H9 (cell line): ENCODE results near the gene TTC7B. TPM values are rescaled to one million over a fixed set of nuclear protein-coding genes. Genes with fewer than 3 reads are reported as not detected.

Source experiments
- DNase-seq: peaks from one replicate; pipeline ENCODE4 v3.0.0-alpha.2; 2017
- H2AFZ ChIP-seq: one replicate; pipeline ENCODE4 v1.6.1; 2013; ENCODE audit warnings: mild to moderate bottlenecking, low read length, control low read depth, moderate library complexity
- H2AK5ac ChIP-seq: 2 replicates; pipeline ENCODE4 v1.6.1; 2013; ENCODE audit warnings: low read length, control low read depth, mixed read lengths; ENCODE audit not compliant: insufficient read length
- H2BK120ac ChIP-seq: one replicate; pipeline ENCODE4 v1.6.1; 2013; ENCODE audit warnings: low read depth, mild to moderate bottlenecking, low read length, control low read depth, inconsistent platforms; ENCODE audit not compliant: poor library complexity, severe bottlenecking
- H2BK12ac ChIP-seq: 2 replicates; pipeline ENCODE4 v1.6.1; 2013; ENCODE audit warnings: low read length, control low read depth, mixed read lengths, low read depth; ENCODE audit not compliant: insufficient read length
- H2BK15ac ChIP-seq: 2 replicates; pipeline ENCODE4 v1.6.1; 2013; ENCODE audit warnings: low read depth, low read length, control low read depth
- H2BK20ac ChIP-seq: one replicate; pipeline ENCODE4 v1.6.1; 2013; ENCODE audit warnings: low read depth, mild to moderate bottlenecking, low read length, control low read depth, inconsistent platforms; ENCODE audit not compliant: poor library complexity, severe bottlenecking
- H2BK5ac ChIP-seq: 2 replicates; pipeline ENCODE4 v1.6.1; 2013; ENCODE audit warnings: low read length, control low read depth, mixed read lengths; ENCODE audit not compliant: insufficient read length
- H3K14ac ChIP-seq: 2 replicates; pipeline ENCODE4 v1.6.1; 2013; ENCODE audit warnings: low read length, control low read depth; ENCODE audit not compliant: insufficient read depth
- H3K18ac ChIP-seq: 2 replicates; pipeline ENCODE4 v1.6.1; 2013; ENCODE audit warnings: low read depth, mild to moderate bottlenecking, mixed read lengths, low read length, control low read depth; ENCODE audit not compliant: insufficient read length
- H3K23ac ChIP-seq: 2 replicates; pipeline ENCODE4 v1.6.1; 2013; ENCODE audit warnings: low read length, control low read depth, mixed read lengths, low read depth; ENCODE audit not compliant: insufficient read length
- H3K23me2 ChIP-seq: 2 replicates; pipeline ENCODE4 v1.6.1; 2013; ENCODE audit warnings: low read depth, mild to moderate bottlenecking, mixed read lengths, low read length, control low read depth; ENCODE audit not compliant: insufficient read length, poor library complexity, severe bottlenecking
- H3K27ac ChIP-seq: 2 replicates; pipeline ENCODE4 v1.5.1; 2013; ENCODE audit warnings: low read length, control low read depth, mixed read lengths, low read depth; ENCODE audit not compliant: insufficient read length
- H3K27me3 ChIP-seq: 2 replicates; pipeline ENCODE4 v1.6.1; 2013; ENCODE audit warnings: low read length, control low read depth, inconsistent platforms; ENCODE audit not compliant: insufficient read depth
- H3K4ac ChIP-seq: 2 replicates; pipeline ENCODE4 v1.6.1; 2013; ENCODE audit warnings: low read depth, mild to moderate bottlenecking, control low read depth, inconsistent platforms, low read length, moderate library complexity
- H3K4me1 ChIP-seq: 2 replicates; pipeline ENCODE4 v1.6.1; 2013; ENCODE audit warnings: low read length, control low read depth, inconsistent platforms; ENCODE audit not compliant: insufficient read depth
- H3K4me2 ChIP-seq: 2 replicates; pipeline ENCODE4 v1.6.1; 2013; ENCODE audit warnings: low read length, control low read depth, mixed read lengths; ENCODE audit not compliant: insufficient read length, insufficient read depth
- H3K56ac ChIP-seq: 2 replicates; pipeline ENCODE4 v1.6.1; 2013; ENCODE audit warnings: low read depth, mild to moderate bottlenecking, mixed read lengths, low read length, control low read depth; ENCODE audit not compliant: insufficient read length
- H3K79me1 ChIP-seq: 2 replicates; pipeline ENCODE4 v1.6.1; 2013; ENCODE audit warnings: low read depth, mild to moderate bottlenecking, moderate library complexity, low read length, control low read depth, inconsistent platforms; ENCODE audit not compliant: insufficient read depth, poor library complexity, severe bottlenecking
- H3K79me2 ChIP-seq: 2 replicates; pipeline ENCODE4 v1.6.1; 2013; ENCODE audit warnings: low read length, control low read depth, inconsistent platforms; ENCODE audit not compliant: insufficient read depth
- H3K9ac ChIP-seq: 2 replicates; pipeline ENCODE4 v1.6.1; 2013; ENCODE audit warnings: low read length, control low read depth, mixed read lengths; ENCODE audit not compliant: insufficient read length; ENCODE audit errors: extremely low read depth
- H3K9me3 ChIP-seq: one replicate; pipeline ENCODE4 v1.6.1; 2013; ENCODE audit warnings: low read depth, low read length, inconsistent platforms; ENCODE audit not compliant: control insufficient read depth
- H3T11ph ChIP-seq: one replicate; pipeline ENCODE4 v1.6.1; 2013; ENCODE audit warnings: mild to moderate bottlenecking, low read length, control low read depth, inconsistent platforms
- H4K20me1 ChIP-seq: one replicate; pipeline ENCODE4 v1.6.1; 2013; ENCODE audit not compliant: control insufficient read depth, insufficient read length, insufficient read depth
- H4K5ac ChIP-seq: 2 replicates; pipeline ENCODE4 v1.6.1; 2013; ENCODE audit warnings: low read depth, mild to moderate bottlenecking, mixed read lengths, low read length, control low read depth; ENCODE audit not compliant: insufficient read length
- H4K8ac ChIP-seq: replicated peaks from 2 replicates; pipeline ENCODE4 v1.6.1; 2013; ENCODE audit warnings: low read length, control low read depth, mixed read lengths, low read depth; ENCODE audit not compliant: insufficient read length
- H4K91ac ChIP-seq: 2 replicates; pipeline ENCODE4 v1.6.1; 2013; ENCODE audit warnings: low read depth, mild to moderate bottlenecking, moderate library complexity, mixed read lengths, low read length, control low read depth; ENCODE audit not compliant: insufficient read length
- H3K27ac Mint-ChIP-seq, 3 experiments: 2 replicates in 2 of 3; 3 replicates in 1 of 3; pipeline ENCODE4 v1.8.0; 2020 to 2021; ENCODE audit warnings: mixed read lengths in 3 of 3, mild to moderate bottlenecking in 1 of 3, moderate library complexity in 1 of 3
- H3K27me3 Mint-ChIP-seq: 2 replicates; pipeline ENCODE4 v1.8.0; 2021; ENCODE audit warnings: low read depth, mild to moderate bottlenecking, moderate library complexity, mixed read lengths
- H3K36me3 Mint-ChIP-seq, 3 experiments: 2 replicates in 2 of 3; 3 replicates in 1 of 3; pipeline ENCODE4 v1.8.0; 2020 to 2021; ENCODE audit warnings: low read depth in 3 of 3, mixed read lengths in 3 of 3; ENCODE audit not compliant: insufficient read depth in 1 of 3
- H3K4me1 Mint-ChIP-seq, 2 experiments: 2 replicates each; pipeline ENCODE4 v1.8.0; 2020; ENCODE audit warnings: mixed read lengths in 2 of 2
- H3K4me3 Mint-ChIP-seq, 2 experiments: 2 replicates in 1 of 2; 3 replicates in 1 of 2; pipeline ENCODE4 v1.8.0; 2020 to 2021; ENCODE audit warnings: mild to moderate bottlenecking in 2 of 2, mixed read lengths in 2 of 2, moderate library complexity in 1 of 2
- H3K9me3 Mint-ChIP-seq, 2 experiments: 2 replicates in 1 of 2; 3 replicates in 1 of 2; pipeline ENCODE4 v1.8.0; 2020; ENCODE audit warnings: mild to moderate bottlenecking in 2 of 2, mixed read lengths in 2 of 2, moderate library complexity in 1 of 2
- total RNA-seq: library from RNA; stranded (reverse); gene quantifications from 2 replicates; pipeline ENCODE4 v1.2.1, GENCODE V29; 2021
- TF ChIP-seq, protein P1 (sequence below): fragments of 200-600 bp; sonication (generic); conservative IDR thresholded peaks from 3 replicates; pipeline ENCODE4 v1.8.0; 2021; ENCODE audit warnings: antibody characterized with exemption, mild to moderate bottlenecking

The TTC7B gene
- total RNA-seq, 1 experiment from 2014 or later, result 33.7 TPM

GRCh38 chr14:90502760-90503159, 313.5 kb downstream of the TTC7B start:
- no peak overlapping the region for H2AFZ ChIP-seq
- H4K91ac ChIP-seq, result no peak overlapping the region
- no peaks in the 10 kb centered on the region for H3K79me2 ChIP-seq
- H3K23ac ChIP-seq, result no peak overlapping the region
- peaks cover 5% of the 10 kb centered on the region; the same call in 1 of the 2 replicates for H3K4me1 ChIP-seq
- H2BK5ac ChIP-seq, result no peak overlapping the region
- H4K5ac ChIP-seq, result no peak overlapping the region
- H2BK12ac ChIP-seq, result no peak overlapping the region
- H3K27me3 Mint-ChIP-seq, result peaks cover 5% of the 10 kb centered on the region
- no peak overlapping the region for H4K8ac ChIP-seq
- no peaks in the 10 kb centered on the region; a peak in 1 of 5 replicates for H3K9me3 Mint-ChIP-seq
- no peaks in the 10 kb centered on the region for H3K23me2 ChIP-seq
- H3K27ac ChIP-seq, result no peak overlapping the region
- H3K9me3 ChIP-seq, result no peaks in the 10 kb centered on the region
- H3T11ph ChIP-seq, result no peak overlapping the region
- no peaks in the 10 kb centered on the region; a peak in 2 of 7 replicates for H3K36me3 Mint-ChIP-seq
- no peak overlapping the region for H3K18ac ChIP-seq
- TF ChIP-seq, protein P1, sequence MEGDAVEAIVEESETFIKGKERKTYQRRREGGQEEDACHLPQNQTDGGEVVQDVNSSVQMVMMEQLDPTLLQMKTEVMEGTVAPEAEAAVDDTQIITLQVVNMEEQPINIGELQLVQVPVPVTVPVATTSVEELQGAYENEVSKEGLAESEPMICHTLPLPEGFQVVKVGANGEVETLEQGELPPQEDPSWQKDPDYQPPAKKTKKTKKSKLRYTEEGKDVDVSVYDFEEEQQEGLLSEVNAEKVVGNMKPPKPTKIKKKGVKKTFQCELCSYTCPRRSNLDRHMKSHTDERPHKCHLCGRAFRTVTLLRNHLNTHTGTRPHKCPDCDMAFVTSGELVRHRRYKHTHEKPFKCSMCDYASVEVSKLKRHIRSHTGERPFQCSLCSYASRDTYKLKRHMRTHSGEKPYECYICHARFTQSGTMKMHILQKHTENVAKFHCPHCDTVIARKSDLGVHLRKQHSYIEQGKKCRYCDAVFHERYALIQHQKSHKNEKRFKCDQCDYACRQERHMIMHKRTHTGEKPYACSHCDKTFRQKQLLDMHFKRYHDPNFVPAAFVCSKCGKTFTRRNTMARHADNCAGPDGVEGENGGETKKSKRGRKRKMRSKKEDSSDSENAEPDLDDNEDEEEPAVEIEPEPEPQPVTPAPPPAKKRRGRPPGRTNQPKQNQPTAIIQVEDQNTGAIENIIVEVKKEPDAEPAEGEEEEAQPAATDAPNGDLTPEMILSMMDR, result no peak
- no peak overlapping the region for H2BK20ac ChIP-seq
- no peak overlapping the region for H3K4me2 ChIP-seq
- no peak overlapping the region for H3K14ac ChIP-seq
- no peaks in the 10 kb centered on the region for H4K20me1 ChIP-seq
- H2AK5ac ChIP-seq, result no peak overlapping the region
- H3K4me1 Mint-ChIP-seq, result peaks cover 30 to 33% of the 10 kb centered on the region in 2 experiments
- no peak overlapping the region for H2BK15ac ChIP-seq
- no peak overlapping the region for H3K27ac Mint-ChIP-seq
- H3K4me3 Mint-ChIP-seq, result no peak overlapping the region
- H3K9ac ChIP-seq, result no peak overlapping the region
- H3K27me3 ChIP-seq, result no peaks in the 10 kb centered on the region
- H3K79me1 ChIP-seq, result no peaks in the 10 kb centered on the region
- no peak overlapping the region for H2BK120ac ChIP-seq
- no peak overlapping the region for H3K4ac ChIP-seq
- no peak for DNase-seq
- H3K56ac ChIP-seq, result no peak overlapping the region
